Erythroblast (primary cell): ENCODE results near the gene EHBP1.

Experiments
- GATA1 ChIP-seq: IDR thresholded peaks from 2 replicates; pipeline ENCODE4 v1.6.1; 2011; ENCODE audit warnings: low read depth, mild to moderate bottlenecking, control low read depth, low read length, moderate library complexity
- POLR2A ChIP-seq: IDR thresholded peaks from 2 replicates; pipeline ENCODE4 v1.6.1; 2011; ENCODE audit warnings: mild to moderate bottlenecking, low read length

- TF ChIP-seq POLR2A: no peak
- TF ChIP-seq GATA1: no peak
Measured at GRCh38 chr2:62784341-62784740, 78.8 kb downstream of the EHBP1 start.
